HepG2 (cell line): ENCODE measurements around the gene EEF1AKMT3. TPM values are rescaled to one million over a fixed set of nuclear protein-coding genes. Genes with fewer than 3 reads are reported as not detected.
A peak's percentile ranks its signal among the peaks of the same experiment; 100 is the strongest.

Experiments used
- BRD4 ChIP-seq: sonication (generic); formaldehyde crosslinking; IDR thresholded peaks from 2 replicates; pipeline ENCODE4 v1.4.0; 2020; ENCODE audit warnings: missing genetic modification reagents
- CENPBD1 ChIP-seq: sonication (generic); formaldehyde crosslinking; IDR thresholded peaks from 2 replicates; pipeline ENCODE4 v1.8.0; 2022; ENCODE audit warnings: missing genetic modification reagents, low read depth, mild to moderate bottlenecking, borderline replicate concordance
- FIP1L1 ChIP-seq: fragments of 200-400 bp; formaldehyde crosslinking; IDR thresholded peaks from 2 replicates; pipeline ENCODE4 v1.6.1; 2018; ENCODE audit warnings: low read depth, mild to moderate bottlenecking, low read length, moderate library complexity, borderline replicate concordance; ENCODE audit not compliant: insufficient read depth
- FOSL1 ChIP-seq: sonication (generic); formaldehyde crosslinking; IDR thresholded peaks from 2 replicates; pipeline ENCODE4 v1.9.0; 2021; ENCODE audit warnings: missing genetic modification reagents, borderline replicate concordance
- GABPA ChIP-seq, 2 experiments: IDR thresholded peaks; 2 replicates each; pipeline ENCODE4 v1.6.1; 2011 to 2016; ENCODE audit warnings: low read depth in 2 of 2, low read length in 1 of 2, missing biosample characterization in 1 of 2, missing genetic modification characterization in 1 of 2
- GPBP1L1 ChIP-seq: sonication (generic); formaldehyde crosslinking; IDR thresholded peaks from 2 replicates; pipeline ENCODE4 v1.5.0; 2020; ENCODE audit warnings: mild to moderate bottlenecking, missing genetic modification reagents
- GTF3A ChIP-seq: sonication (generic); formaldehyde crosslinking; conservative IDR thresholded peaks from 2 replicates; pipeline ENCODE4 v1.4.0; 2020; ENCODE audit warnings: mild to moderate bottlenecking, missing genetic modification reagents
- GZF1 ChIP-seq: sonication (generic); formaldehyde crosslinking; IDR thresholded peaks from 2 replicates; pipeline ENCODE4 v1.5.1; 2020; ENCODE audit warnings: mild to moderate bottlenecking, missing genetic modification reagents
- MEF2D ChIP-seq: sonication (generic); formaldehyde crosslinking; IDR thresholded peaks from 2 replicates; pipeline ENCODE4 v1.5.1; 2020; ENCODE audit warnings: mild to moderate bottlenecking, missing genetic modification reagents
- MEIS1 ChIP-seq: sonication (generic); formaldehyde crosslinking; IDR thresholded peaks from 2 replicates; pipeline ENCODE4 v1.9.0; 2021; ENCODE audit warnings: mild to moderate bottlenecking, missing genetic modification reagents, moderate library complexity, borderline replicate concordance
- NCOA1 ChIP-seq: sonication (generic); formaldehyde crosslinking; IDR thresholded peaks from 2 replicates; pipeline ENCODE4 v1.9.0; 2021; ENCODE audit warnings: missing genetic modification reagents
- RBAK ChIP-seq: sonication (generic); formaldehyde crosslinking; IDR thresholded peaks from 2 replicates; pipeline ENCODE4 v1.5.1; 2020; ENCODE audit warnings: mild to moderate bottlenecking, missing genetic modification reagents
- RBM39 ChIP-seq: fragments of 200-400 bp; formaldehyde crosslinking; IDR thresholded peaks from one replicate; pipeline ENCODE4 v1.6.1; 2018; ENCODE audit warnings: antibody characterized with exemption, mild to moderate bottlenecking, low read depth, low read length; ENCODE audit not compliant: poor library complexity, severe bottlenecking
- RNF2 ChIP-seq: fragments of 450-650 bp; conservative IDR thresholded peaks from 2 replicates; pipeline ENCODE4 v1.6.1; 2016; ENCODE audit warnings: low read depth
- SMARCC2 ChIP-seq: fragments of 450-650 bp; IDR thresholded peaks from 2 replicates; pipeline ENCODE4 v1.6.1; 2017; ENCODE audit warnings: antibody characterized with exemption, mild to moderate bottlenecking
- SRSF4 ChIP-seq: fragments of 200-400 bp; formaldehyde crosslinking; IDR thresholded peaks from one replicate; pipeline ENCODE4 v1.6.1; 2018; ENCODE audit warnings: mild to moderate bottlenecking, low read depth, low read length, moderate library complexity; ENCODE audit not compliant: poor library complexity, severe bottlenecking
- STAT5B ChIP-seq: sonication (generic); formaldehyde crosslinking; IDR thresholded peaks from 2 replicates; pipeline ENCODE4 v1.4.0; 2020; ENCODE audit warnings: missing genetic modification reagents
- TARDBP ChIP-seq: sonication (generic); formaldehyde crosslinking; IDR thresholded peaks from 2 replicates; pipeline ENCODE4 v1.8.0; 2022; ENCODE audit warnings: mild to moderate bottlenecking, missing genetic modification reagents
- U2AF2 ChIP-seq: fragments of 200-400 bp; formaldehyde crosslinking; IDR thresholded peaks from 2 replicates; pipeline ENCODE4 v1.6.1; 2017; ENCODE audit warnings: low read depth, mild to moderate bottlenecking, low read length
- ZNF18 ChIP-seq: sonication (generic); formaldehyde crosslinking; IDR thresholded peaks from 2 replicates; pipeline ENCODE4 v1.8.0; 2022; ENCODE audit warnings: mild to moderate bottlenecking, missing genetic modification reagents; ENCODE audit not compliant: insufficient replicate concordance
- ZNF557 ChIP-seq: sonication (generic); formaldehyde crosslinking; IDR thresholded peaks from 2 replicates; pipeline ENCODE4 v1.4.0; 2020; ENCODE audit warnings: missing genetic modification reagents
- ZNF607 ChIP-seq: sonication (generic); formaldehyde crosslinking; IDR thresholded peaks from 2 replicates; pipeline ENCODE4 v1.5.1; 2020; ENCODE audit warnings: missing genetic modification reagents, mild to moderate bottlenecking, borderline replicate concordance
- ZNF644 ChIP-seq: IDR thresholded peaks from 2 replicates; pipeline ENCODE4 v1.6.1; 2016; ENCODE audit warnings: low read depth
- ZNF652 ChIP-seq: IDR thresholded peaks from 2 replicates; pipeline ENCODE4 v1.6.1; 2016; ENCODE audit warnings: low read depth, borderline replicate concordance
- ZNF7 ChIP-seq: IDR thresholded peaks from 2 replicates; pipeline ENCODE4 v1.6.1; 2016; ENCODE audit warnings: missing biosample characterization, missing genetic modification reagents
- ZNF749 ChIP-seq: sonication (generic); formaldehyde crosslinking; IDR thresholded peaks from 2 replicates; pipeline ENCODE4 v1.8.0; 2022; ENCODE audit warnings: mild to moderate bottlenecking, missing genetic modification reagents, moderate library complexity, borderline replicate concordance
- ZNF839 ChIP-seq: sonication (generic); formaldehyde crosslinking; IDR thresholded peaks from 2 replicates; pipeline ENCODE4 v1.4.0; 2020; ENCODE audit warnings: missing genetic modification reagents, mild to moderate bottlenecking, borderline replicate concordance
- polyA plus RNA-seq, 8 experiments: library from polyadenylated mRNA; depleted of rRNA in 3 of 8; stranded (reverse) in 7 of 8; unstranded in 1 of 8; fragments of >200 nt; fragmentation: Illumina TruSeq in 4 of 8; extraction: Trizol in 4 of 8; gene quantifications; 2 replicates each; pipeline versions ENCODE4 v1.2.1 to v1.2.3, GENCODE V29; 2011 to 2016; ENCODE audit warnings: low read depth in 4 of 8, missing spikeins in 1 of 8, mixed read lengths in 1 of 8; ENCODE audit not compliant: insufficient read depth in 1 of 8
- total RNA-seq, 5 experiments: library from RNA; depleted of rRNA; stranded (reverse); fragments of >200 nt; fragmentation: Illumina TruSeq; extraction: Trizol; gene quantifications; 2 replicates each; pipeline ENCODE4 v1.2.3, GENCODE V29; 2016; ENCODE audit warnings: low read depth in 1 of 5

EEF1AKMT3 gene
- total and polyA plus RNA-seq, 2 of the 13 experiments (the other 11 are each of a cell fraction or from before 2014, with no cell fraction given), result 4.7 to 11.4 TPM

GRCh38 chr12:57782608-57783465 is 10.4 kb downstream of the EEF1AKMT3 start, which contains the start of gene TSFM (continued):
- peak; percentile 41; the same call in 1 of the 2 replicates for TF ChIP-seq GABPA (IDR thresholded peaks at IDR 0.05; ENCODE audit: low read depth, low read length)
- TF ChIP-seq GABPA (CRISPR knock-in tag; IDR thresholded peaks at IDR 0.05; ENCODE audit: low read depth), result peak; percentile 82
- peak; percentile 70; the same call in 1 of the 2 replicates for TF ChIP-seq MEF2D (CRISPR knock-in tag)
- no peak for TF ChIP-seq ZNF18
- no peak for TF ChIP-seq ZNF7 (CRISPR knock-in tag)
- peak; percentile 54; the same call in 1 of the 2 replicates for TF ChIP-seq RBAK (CRISPR knock-in tag)
- TF ChIP-seq BRD4 (CRISPR knock-in tag), result peak; percentile 82
- TF ChIP-seq U2AF2, result no peak
- TF ChIP-seq FOSL1, result no peak
- TF ChIP-seq GTF3A, result no peak; the same call in 1 of the 2 replicates
- TF ChIP-seq FIP1L1, result no peak
- peak; percentile 93 for TF ChIP-seq TARDBP (CRISPR knock-in tag)
- TF ChIP-seq RBM39, result peak; percentile 63
- TF ChIP-seq SMARCC2, result no peak
- TF ChIP-seq STAT5B (CRISPR knock-in tag), result no peak
- TF ChIP-seq ZNF607 (CRISPR knock-in tag), result peak; percentile 85
- TF ChIP-seq GPBP1L1 (CRISPR knock-in tag), result no peak
- TF ChIP-seq MEIS1, result no peak
- 0 out of 2 replicates have a peak, but pooled peaks have one; percentile 48 for TF ChIP-seq ZNF749 (CRISPR knock-in tag)
- no peak for TF ChIP-seq SRSF4
- no peak for TF ChIP-seq ZNF839 (CRISPR knock-in tag)
- TF ChIP-seq RNF2, result no peak
- no peak for TF ChIP-seq ZNF644 (CRISPR knock-in tag)
- TF ChIP-seq GZF1 (CRISPR knock-in tag), result 0 out of 2 replicates have a peak, but pooled peaks have one; percentile 21
- 0 out of 2 replicates have a peak, but pooled peaks have one; percentile 36 for TF ChIP-seq NCOA1
- peak; percentile 39; the same call in 1 of the 2 replicates for TF ChIP-seq ZNF652 (CRISPR knock-in tag)
- 0 out of 2 replicates have a peak, but pooled peaks have one; percentile 64 for TF ChIP-seq CENPBD1 (CRISPR knock-in tag)
- 0 out of 2 replicates have a peak, but pooled peaks have one; percentile 55 for TF ChIP-seq ZNF557 (CRISPR knock-in tag)
